A673 (cell line): ENCODE measurements around the gene MRPL52. TPM values are rescaled to one million over a fixed set of nuclear protein-coding genes. Genes with fewer than 3 reads are reported as not detected.

Experiments
- BruUV-seq: library from RNA; stranded (reverse); fragments of 400-500 nt; replicated peaks from 2 replicates; lab custom pipeline; 2021; lab: Mats Ljungman, UMichigan
- CTCF ChIA-PET: fragments of 300-600 bp; sonication (Branson Sonifier 250); formaldehyde crosslinking; loops from one replicate; lab custom pipeline; 2022; ENCODE audit warnings: antibody characterized with exemption; lab: Charles Lee
- POLR2A ChIA-PET: fragments of 300-600 bp; sonication (Branson Sonifier 250); formaldehyde crosslinking; loops from one replicate; lab custom pipeline; 2022; ENCODE audit warnings: antibody characterized with exemption; ENCODE audit not compliant: low non-redundant PET; lab: Charles Lee
- DNase-seq: peaks from one replicate; pipeline ENCODE4 v3.0.0-alpha.2; 2015; ENCODE audit warnings: low spot score
- H3K27ac ChIP-seq: fragments of 200-600 bp; sonication (generic); 2 replicates; pipeline ENCODE4 v1.5.1; 2016; ENCODE audit warnings: mixed run types, low read depth, mild to moderate bottlenecking, mixed read lengths, antibody characterized with exemption, low read length; ENCODE audit not compliant: poor library complexity, severe bottlenecking
- H3K27me3 ChIP-seq: fragments of 200-600 bp; sonication (generic); replicated peaks from 2 replicates; pipeline ENCODE4 v1.6.1; 2017; ENCODE audit warnings: mixed run types, low read depth, mild to moderate bottlenecking, mixed read lengths, antibody characterized with exemption, low read length; ENCODE audit not compliant: insufficient read depth, poor library complexity
- H3K36me3 ChIP-seq: fragments of 200-600 bp; sonication (generic); 2 replicates; pipeline ENCODE4 v1.6.1; 2016; ENCODE audit warnings: mixed run types, mild to moderate bottlenecking, mixed read lengths, antibody characterized with exemption, low read length; ENCODE audit not compliant: insufficient read depth, poor library complexity, severe bottlenecking
- H3K4me1 ChIP-seq: fragments of 200-600 bp; sonication (generic); 2 replicates; pipeline ENCODE4 v1.6.1; 2017; ENCODE audit warnings: mixed run types, mild to moderate bottlenecking, mixed read lengths, antibody characterized with exemption, low read length; ENCODE audit not compliant: insufficient read depth, poor library complexity, severe bottlenecking
- H3K4me3 ChIP-seq: fragments of 200-600 bp; sonication (generic); 2 replicates; pipeline ENCODE4 v1.5.1; 2016; ENCODE audit warnings: low read depth, mixed run types, mild to moderate bottlenecking, mixed read lengths, low read length; ENCODE audit not compliant: poor library complexity, severe bottlenecking
- H3K9me3 ChIP-seq: fragments of 200-600 bp; sonication (generic); 2 replicates; pipeline ENCODE4 v1.6.1; 2016; ENCODE audit warnings: mixed run types, low read depth, mild to moderate bottlenecking, mixed read lengths, antibody characterized with exemption, low read length; ENCODE audit not compliant: poor library complexity, severe bottlenecking
- EZH2 ChIP-seq: fragments of 200-600 bp; sonication (generic); IDR thresholded peaks from 2 replicates; pipeline ENCODE4 v1.6.1; 2017; ENCODE audit warnings: borderline replicate concordance, low read depth, mild to moderate bottlenecking, mixed read lengths, antibody characterized with exemption, low read length; ENCODE audit not compliant: poor library complexity, severe bottlenecking
- intact Hi-C: fragments of 100-400 bp; cut with micrococcal nuclease; formaldehyde crosslinking; loops from one replicate; pipeline ENCODE4 v1.10.0; 2022; ENCODE audit not compliant: unreplicated experiment
- total RNA-seq: library from RNA; stranded (reverse); gene quantifications from 2 replicates; pipeline ENCODE4 v1.2.3, GENCODE V29; 2021
- TF ChIP-seq, protein P1 (sequence below): fragments of 300-800, 200-600 bp; sonication (generic); conservative IDR thresholded peaks from 2 replicates; pipeline ENCODE4 v1.5.1; 2017; ENCODE audit warnings: low read depth, mild to moderate bottlenecking, antibody characterized with exemption, low read length, moderate library complexity, mixed read lengths

Gene MRPL52
- total RNA-seq, 1 experiment from 2014 or later: 187 TPM

DNA sequence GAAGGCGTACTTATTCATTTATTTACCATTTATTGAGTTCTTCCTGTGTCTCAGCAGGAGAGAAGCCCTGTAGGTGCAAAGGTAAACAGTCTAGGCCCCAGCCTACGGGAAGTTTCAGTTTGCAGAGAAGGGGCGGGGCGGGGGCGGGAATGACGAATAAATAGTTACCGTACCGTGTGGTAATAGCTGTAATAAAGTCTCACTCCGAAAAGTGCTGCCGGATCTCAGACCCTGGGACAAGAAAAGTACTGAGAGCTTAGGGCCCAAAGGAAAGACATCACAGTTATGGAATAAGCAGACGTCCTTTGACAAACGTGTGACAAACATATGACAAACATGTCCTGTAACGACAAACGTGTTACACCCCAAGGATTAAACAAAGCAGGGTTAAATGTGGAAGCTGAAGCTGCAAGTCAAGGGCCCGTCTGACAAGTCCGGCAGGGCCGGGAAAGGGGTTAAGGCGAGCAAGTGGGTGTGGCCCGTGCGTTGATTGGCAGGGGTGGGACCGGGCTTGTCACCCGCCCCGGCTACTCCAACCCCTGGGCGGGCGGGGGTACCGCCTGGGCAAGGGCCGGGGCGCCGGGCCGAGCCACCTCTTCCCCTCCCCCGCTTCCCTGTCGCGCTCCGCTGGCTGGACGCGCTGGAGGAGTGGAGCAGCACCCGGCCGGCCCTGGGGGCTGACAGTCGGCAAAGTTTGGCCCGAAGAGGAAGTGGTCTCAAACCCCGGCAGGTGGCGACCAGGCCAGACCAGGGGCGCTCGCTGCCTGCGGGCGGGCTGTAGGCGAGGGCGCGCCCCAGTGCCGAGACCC lies 41.7 kb downstream of the MRPL52 start, which contains the start of gene LRP10:
Gene LRP10, plus strand, starts transcription at position 517 of the 809 bp plus-strand sequence. CDS start 564 bp downstream, outside the sequence.
- Histone ChIP-seq H3K4me3 (peak within 1 kb of the TSS; percentile 96), H3K27me3 (no peaks in the 10 kb centered on the region), H3K9me3 (no peaks in the 10 kb centered on the region), H3K36me3 (no peaks in the 10 kb centered on the region), H3K27ac (peak within 1 kb of the TSS; percentile 75), H3K4me1 (peaks cover 13% of the 10 kb centered on the region)
- peak; percentile 55 for DNase-seq
- TF ChIP-seq EZH2: no peak
- TF ChIP-seq, protein P1, sequence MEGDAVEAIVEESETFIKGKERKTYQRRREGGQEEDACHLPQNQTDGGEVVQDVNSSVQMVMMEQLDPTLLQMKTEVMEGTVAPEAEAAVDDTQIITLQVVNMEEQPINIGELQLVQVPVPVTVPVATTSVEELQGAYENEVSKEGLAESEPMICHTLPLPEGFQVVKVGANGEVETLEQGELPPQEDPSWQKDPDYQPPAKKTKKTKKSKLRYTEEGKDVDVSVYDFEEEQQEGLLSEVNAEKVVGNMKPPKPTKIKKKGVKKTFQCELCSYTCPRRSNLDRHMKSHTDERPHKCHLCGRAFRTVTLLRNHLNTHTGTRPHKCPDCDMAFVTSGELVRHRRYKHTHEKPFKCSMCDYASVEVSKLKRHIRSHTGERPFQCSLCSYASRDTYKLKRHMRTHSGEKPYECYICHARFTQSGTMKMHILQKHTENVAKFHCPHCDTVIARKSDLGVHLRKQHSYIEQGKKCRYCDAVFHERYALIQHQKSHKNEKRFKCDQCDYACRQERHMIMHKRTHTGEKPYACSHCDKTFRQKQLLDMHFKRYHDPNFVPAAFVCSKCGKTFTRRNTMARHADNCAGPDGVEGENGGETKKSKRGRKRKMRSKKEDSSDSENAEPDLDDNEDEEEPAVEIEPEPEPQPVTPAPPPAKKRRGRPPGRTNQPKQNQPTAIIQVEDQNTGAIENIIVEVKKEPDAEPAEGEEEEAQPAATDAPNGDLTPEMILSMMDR: no peak
- BruUV-seq: no TSS peak
- intact Hi-C loops: no loop called here
- POLR2A ChIA-PET: interaction anchor here (0.7 to 0.8 kb wide), 2 partner anchors 78 to 182 kb away, joined by 3 to 5 read pairs; no protein-coding TSS in a partner anchor
- CTCF ChIA-PET: interaction anchor here (1.1 to 1.2 kb wide), 2 partner anchors 11 to 48 kb away, joined by 3 to 4 read pairs; partner anchors contain the start of gene REM2

DNA sequence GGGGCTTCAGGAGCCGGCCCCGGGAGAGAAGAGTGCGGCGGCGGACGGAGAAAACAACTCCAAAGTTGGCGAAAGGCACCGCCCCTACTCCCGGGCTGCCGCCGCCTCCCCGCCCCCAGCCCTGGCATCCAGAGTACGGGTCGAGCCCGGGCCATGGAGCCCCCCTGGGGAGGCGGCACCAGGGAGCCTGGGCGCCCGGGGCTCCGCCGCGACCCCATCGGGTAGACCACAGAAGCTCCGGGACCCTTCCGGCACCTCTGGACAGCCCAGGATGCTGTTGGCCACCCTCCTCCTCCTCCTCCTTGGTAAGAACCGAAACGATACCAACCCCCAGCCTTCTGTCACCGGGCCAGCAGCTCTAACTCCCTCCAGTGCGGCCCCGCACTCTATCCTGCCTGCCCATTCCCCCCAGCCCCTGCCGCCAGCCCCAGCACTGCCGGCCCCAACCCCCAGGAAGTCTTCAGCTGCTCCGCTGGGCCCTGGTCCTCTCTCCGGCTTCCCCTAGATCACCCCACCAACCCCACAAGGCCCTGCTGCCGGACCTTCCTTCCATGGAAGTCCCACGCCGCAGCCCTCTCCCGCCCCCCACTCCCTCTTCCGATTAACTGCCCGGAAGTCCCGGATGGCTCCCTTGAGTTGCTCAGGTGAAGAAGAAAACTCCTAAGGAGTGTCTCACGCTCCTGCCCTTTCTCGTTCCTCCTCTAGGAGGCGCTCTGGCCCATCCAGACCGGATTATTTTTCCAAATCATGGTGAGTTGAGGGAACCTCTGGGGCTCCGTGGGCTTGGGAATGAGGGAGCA lies 42.5 kb downstream of the MRPL52 start:
- no peak for TF ChIP-seq EZH2
- TF ChIP-seq, protein P1: peak; percentile 97
- Histone ChIP-seq H3K4me3 (peak overlapping the region; percentile 96), H3K36me3 (no peaks in the 10 kb centered on the region), H3K9me3 (no peaks in the 10 kb centered on the region), H3K4me1 (peaks cover 12% of the 10 kb centered on the region), H3K27me3 (no peaks in the 10 kb centered on the region), H3K27ac (peak overlapping the region; percentile 75)
- CTCF ChIA-PET: interaction anchor here (0.5 to 1.2 kb wide), 9 partner anchors 11 to 483 kb away, joined by 3 to 10 read pairs (median 4); partner anchors contain the start of genes PRMT5 and REM2
- intact Hi-C loops: no loop called here
- peak; percentile 83 for DNase-seq
- POLR2A ChIA-PET: no interaction called here
- BruUV-seq: no TSS peak

DNA sequence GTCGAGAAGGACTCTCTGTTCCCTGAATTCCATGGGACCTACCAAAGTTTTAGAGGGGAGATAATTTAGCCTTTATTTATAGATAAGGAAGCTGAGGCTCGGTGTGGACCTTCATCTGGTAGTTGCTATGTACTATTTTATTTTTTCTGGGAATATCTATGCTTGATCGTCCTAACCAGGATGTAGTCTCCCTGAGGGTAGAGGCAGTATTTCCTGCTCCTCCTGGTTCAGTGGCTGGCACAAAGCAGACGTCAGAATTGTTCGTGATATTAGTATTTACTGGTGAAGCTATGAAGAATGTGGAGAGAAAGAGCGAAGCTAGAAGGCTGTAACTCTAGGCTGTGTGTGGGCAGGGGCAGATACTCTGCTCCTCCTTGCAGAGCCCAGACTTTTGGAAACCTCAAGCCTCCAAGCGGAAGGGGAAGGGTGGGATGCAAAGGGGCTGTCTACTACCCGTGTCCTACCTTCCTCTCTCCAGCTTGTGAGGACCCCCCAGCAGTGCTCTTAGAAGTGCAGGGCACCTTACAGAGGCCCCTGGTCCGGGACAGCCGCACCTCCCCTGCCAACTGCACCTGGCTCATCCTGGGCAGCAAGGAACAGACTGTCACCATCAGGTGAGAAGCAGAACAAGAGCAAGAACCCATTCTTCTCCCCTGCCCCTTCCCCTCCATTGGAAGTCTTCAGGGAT lies 43.3 kb downstream of the MRPL52 start:
- Histone ChIP-seq H3K27me3 (no peaks in the 10 kb centered on the region), H3K4me1 (peaks cover 12% of the 10 kb centered on the region), H3K9me3 (no peaks in the 10 kb centered on the region), H3K36me3 (no peaks in the 10 kb centered on the region), H3K27ac (no peak overlapping the region), H3K4me3 (peak overlapping the region; percentile 96)
- no TSS peak for BruUV-seq
- TF ChIP-seq, protein P1: no peak
- TF ChIP-seq EZH2: no peak
- POLR2A ChIA-PET: interaction anchor here (0.5 kb wide), 1 partner anchor 21 kb away, joined by 3 read pairs; no protein-coding TSS in a partner anchor
- intact Hi-C loops: no loop called here
- no peak for DNase-seq
- CTCF ChIA-PET: interaction anchor here (0.5 to 1.1 kb wide), 8 partner anchors 14 to 484 kb away, joined by 3 to 10 read pairs (median 4); partner anchors contain the start of gene PRMT5
